ENCODE data around the gene SRGAP1. TPM values are rescaled to one million over a fixed set of nuclear protein-coding genes. Genes with fewer than 3 reads are reported as not detected.
"Not testable (repeated sequence)": the region's sequence is repeated elsewhere in the genome, so short reads cannot be mapped to it uniquely, and the experiment has no call there.

The SRGAP1 gene
- total and polyA plus RNA-seq, 2 of the 4 experiments (the other 2 are of a cell fraction) = 10.0 to 10.2 TPM

DNA sequence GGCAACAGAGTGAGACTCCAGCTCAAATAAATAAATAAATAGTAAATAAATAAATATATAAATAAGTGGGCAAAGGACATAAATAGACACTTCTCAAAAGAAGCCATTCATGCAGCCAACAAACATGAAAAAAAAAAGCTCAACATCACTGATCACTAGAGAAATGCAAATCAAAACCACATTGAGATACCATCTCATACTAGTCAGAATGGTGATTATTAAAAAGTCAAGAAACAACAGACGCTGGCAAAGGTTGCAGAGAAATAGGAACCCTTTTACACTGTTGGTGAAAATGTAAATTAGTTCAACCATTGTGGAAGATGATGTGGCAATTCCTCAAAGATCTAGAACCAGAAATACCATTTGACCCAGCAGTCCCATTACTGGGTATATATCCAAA lies 322.5 kb downstream of the SRGAP1 start:
- H2BK5ac ChIP-seq (ENCODE audit: low read depth, low read length, poor library complexity, severe bottlenecking); H3K27me3 ChIP-seq (ENCODE audit: control insufficient read depth, insufficient read depth, low read length); POLR2A ChIA-PET (ENCODE audit: unreplicated experiment); H2AK5ac ChIP-seq (ENCODE audit: low read depth, low read length); H3K9me1 ChIP-seq (ENCODE audit: insufficient read depth, low read length); H3K9me3 ChIP-seq (ENCODE audit: control insufficient read depth, insufficient read depth, low read length); CTCF ChIA-PET; H3K9ac ChIP-seq (ENCODE audit: low read depth, low read length); H4K8ac ChIP-seq (ENCODE audit: low read depth in 2 of 2, low read length in 2 of 2); H4K91ac ChIP-seq (ENCODE audit: insufficient read depth, low read depth, low read length); H3K18ac ChIP-seq (ENCODE audit: low read depth, low read length); ATAC-seq (ENCODE audit: low read depth); H2BK15ac ChIP-seq (ENCODE audit: low read depth, low read length); intact Hi-C loops (cut with micrococcal nuclease); H3K23ac ChIP-seq (ENCODE audit: low read depth, low read length); H2AK9ac ChIP-seq (replicated peaks; ENCODE audit: low read depth, low read length, poor library complexity); H3K56ac ChIP-seq (ENCODE audit: extremely low read depth, insufficient read depth, low read length); H3K4me3 ChIP-seq (ENCODE audit: insufficient read depth, low read depth, low read length); H4K5ac ChIP-seq (ENCODE audit: low read depth, low read length); dilution Hi-C loops (cut with HindIII; ENCODE audit: low sequenced_read_pairs, unreplicated experiment); BruUV-seq (replicated peaks); in situ Hi-C loops (cut with MboI; ENCODE audit: low sequenced_read_pairs); H3K36me3 ChIP-seq (ENCODE audit: control insufficient read depth, insufficient read depth, low read length); H2BK20ac ChIP-seq (ENCODE audit: low read depth, low read length); DNase-seq; H2AFZ ChIP-seq (replicated peaks; ENCODE audit: low read length, poor library complexity); H3K27ac ChIP-seq (ENCODE audit: insufficient read depth, low read length); H4K20me1 ChIP-seq (ENCODE audit: insufficient read depth, low read length); H3K4me2 ChIP-seq (ENCODE audit: low read depth, low read length); H3K14ac ChIP-seq (replicated peaks; ENCODE audit: low read depth, low read length); H2BK120ac ChIP-seq (ENCODE audit: low read depth, low read length); H3K4me1 ChIP-seq (ENCODE audit: control insufficient read depth, insufficient read depth, low read length); H3K4ac ChIP-seq (ENCODE audit: low read depth, low read length); H3K79me1 ChIP-seq (ENCODE audit: low read depth in 1 of 2, low read length in 2 of 2): not testable (repeated sequence)
- WGBS, 2 experiments (ENCODE audit: extremely low coverage in 2 of 2, insufficient read length in 1 of 2) = no CpG with 5 or more reads among the region's 1 CpG
